Transverse colon (tissue), 4 donors: Measurements from ENCODE around the gene MCOLN1. TPM values are rescaled to one million over a fixed set of nuclear protein-coding genes. Genes with fewer than 3 reads are reported as not detected.

Experiments
- DNase-seq: peaks from one replicate; pipeline ENCODE4 v3.0.0-alpha.2; 2019
- H3K27ac ChIP-seq, 4 donors: fragments of 200-600 bp; sonication (generic); 2 replicates each; pipeline ENCODE4 v1.5.1; 2016 to 2018; ENCODE audit warnings: inconsistent platforms in 4 of 4
- H3K27me3 ChIP-seq: fragments of 200-600 bp; sonication (generic); 2 replicates; pipeline ENCODE4 v1.5.1; 2017; ENCODE audit warnings: inconsistent platforms
- H3K36me3 ChIP-seq, 4 donors: fragments of 200-600 bp; sonication (generic); 2 replicates each; pipeline ENCODE4 v1.5.1; 2017 to 2019; ENCODE audit warnings: inconsistent platforms in 4 of 4
- H3K4me1 ChIP-seq, 4 donors: fragments of 200-600 bp; sonication (generic); 2 replicates each; pipeline ENCODE4 v1.5.1; 2017 to 2020; ENCODE audit warnings: inconsistent platforms in 4 of 4
- H3K4me3 ChIP-seq, 4 donors: fragments of 200-600 bp; sonication (generic); 1 replicate in 1 of 4; 2 replicates in 3 of 4; pipeline versions ENCODE4 v1.5.1 to v1.6.1; 2017 to 2019; ENCODE audit warnings: inconsistent platforms in 4 of 4
- H3K9me3 ChIP-seq, 2 donors: fragments of 200-600 bp; sonication (generic); 2 replicates each; pipeline ENCODE4 v1.5.1; 2017 to 2019; ENCODE audit warnings: inconsistent platforms in 2 of 2
- EP300 ChIP-seq: sonication (generic); formaldehyde crosslinking; IDR thresholded peaks from one replicate; pipeline ENCODE4 v1.6.1; 2017; ENCODE audit warnings: antibody characterized with exemption, low read depth
- POLR2A ChIP-seq: fragments of 450-650 bp; IDR thresholded peaks from one replicate; pipeline ENCODE4 v1.6.1; 2016; ENCODE audit warnings: antibody characterized with exemption, mild to moderate bottlenecking, moderate library complexity
- POLR2AphosphoS5 ChIP-seq, 3 donors: sonication (generic); formaldehyde crosslinking; IDR thresholded peaks; one replicate each; pipeline ENCODE4 v1.6.1; 2016; ENCODE audit warnings: antibody characterized with exemption in 3 of 3
- WGBS, 2 donors: methylation state at CpG; one replicate each; pipeline ENCODE4 v1.1.5; 2018; ENCODE audit warnings: low coverage in 1 of 2; 5-methylcytosine and 5-hydroxymethylcytosine counted together
- in situ Hi-C, 4 donors: fragments of 200-750 bp; cut with MboI; loops; one replicate each; pipeline versions ENCODE4 v1.15.0 to v1.15.1; 2017; ENCODE audit warnings: low sequenced_read_pairs in 3 of 4, low pct_ligation_motif_present in 1 of 4, low pct_unique_long_range_greater_than_20kb in 1 of 4
- intact Hi-C: fragments of 100-400 bp; cut with DNase I; formaldehyde crosslinking; loops from one replicate; pipeline ENCODE4 v1.15.1; 2023; ENCODE audit warnings: low total_unique reads
- total RNA-seq, 4 donors: library from RNA; depleted of rRNA; stranded (reverse); fragments of >200 nt; gene quantifications; one replicate each; pipeline ENCODE4 v1.1.0, GENCODE V29; 2016
- TF ChIP-seq, protein P1 (sequence below), 5 experiments: fragments of 200-600 bp in 3 of 5; fragments of 450-650 bp in 2 of 5; sonication (generic) in 3 of 5; IDR thresholded peaks; 1 replicate in 2 of 5; 2 replicates in 3 of 5; pipeline ENCODE4 v1.5.1; 2016 to 2017; ENCODE audit warnings: antibody characterized with exemption in 5 of 5, inconsistent platforms in 3 of 5, mild to moderate bottlenecking in 2 of 5, moderate library complexity in 1 of 5

Gene MCOLN1
- total RNA-seq, 4 donors from 2014 or later = 14.7 to 93.1 (median 23.9) TPM

DNA sequence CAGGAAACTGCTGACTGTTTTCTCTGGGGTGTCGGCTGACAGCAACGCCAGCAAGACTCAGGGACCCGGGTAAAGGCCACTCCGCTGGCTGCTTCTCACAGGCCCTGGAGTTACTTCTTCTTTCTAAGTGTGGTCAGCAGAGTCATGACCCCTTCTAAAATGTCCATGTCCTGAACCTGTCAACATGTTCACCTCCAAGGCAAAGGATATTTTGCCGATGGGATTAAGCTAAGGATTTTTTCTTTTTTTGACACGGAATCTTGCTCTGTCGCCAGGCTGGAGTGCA, 41.5 kb upstream of the MCOLN1 start:
- H3K9me3 ChIP-seq = no peaks in the 10 kb centered on the region
- no peak overlapping the region for H3K4me3 ChIP-seq
- no peak for DNase-seq
- in situ Hi-C loops = no loop called here
- H3K27me3 ChIP-seq = no peaks in the 10 kb centered on the region
- H3K4me1 ChIP-seq = peaks cover 0 to 18% (median 11%) of the 10 kb centered on the region in 4 donors
- H3K36me3 ChIP-seq = no peaks in the 10 kb centered on the region
- H3K27ac ChIP-seq = peak overlapping the region in 3 of 4 donors; percentile 21 to 60 (median 37)
- WGBS, 2 donors = 76% methylated on average over 7 of the region's 7 CpGs; no CpG with 5 or more reads in 1 of the 2 donors
- intact Hi-C loops = no loop called here
- TF ChIP-seq EP300 (no peak), POLR2AphosphoS5 (IDR thresholded peaks at IDR 0.05) (no peak), POLR2A (no peak)
- TF ChIP-seq, protein P1, sequence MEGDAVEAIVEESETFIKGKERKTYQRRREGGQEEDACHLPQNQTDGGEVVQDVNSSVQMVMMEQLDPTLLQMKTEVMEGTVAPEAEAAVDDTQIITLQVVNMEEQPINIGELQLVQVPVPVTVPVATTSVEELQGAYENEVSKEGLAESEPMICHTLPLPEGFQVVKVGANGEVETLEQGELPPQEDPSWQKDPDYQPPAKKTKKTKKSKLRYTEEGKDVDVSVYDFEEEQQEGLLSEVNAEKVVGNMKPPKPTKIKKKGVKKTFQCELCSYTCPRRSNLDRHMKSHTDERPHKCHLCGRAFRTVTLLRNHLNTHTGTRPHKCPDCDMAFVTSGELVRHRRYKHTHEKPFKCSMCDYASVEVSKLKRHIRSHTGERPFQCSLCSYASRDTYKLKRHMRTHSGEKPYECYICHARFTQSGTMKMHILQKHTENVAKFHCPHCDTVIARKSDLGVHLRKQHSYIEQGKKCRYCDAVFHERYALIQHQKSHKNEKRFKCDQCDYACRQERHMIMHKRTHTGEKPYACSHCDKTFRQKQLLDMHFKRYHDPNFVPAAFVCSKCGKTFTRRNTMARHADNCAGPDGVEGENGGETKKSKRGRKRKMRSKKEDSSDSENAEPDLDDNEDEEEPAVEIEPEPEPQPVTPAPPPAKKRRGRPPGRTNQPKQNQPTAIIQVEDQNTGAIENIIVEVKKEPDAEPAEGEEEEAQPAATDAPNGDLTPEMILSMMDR (IDR thresholded peaks at IDR 0.05) = no peak

DNA sequence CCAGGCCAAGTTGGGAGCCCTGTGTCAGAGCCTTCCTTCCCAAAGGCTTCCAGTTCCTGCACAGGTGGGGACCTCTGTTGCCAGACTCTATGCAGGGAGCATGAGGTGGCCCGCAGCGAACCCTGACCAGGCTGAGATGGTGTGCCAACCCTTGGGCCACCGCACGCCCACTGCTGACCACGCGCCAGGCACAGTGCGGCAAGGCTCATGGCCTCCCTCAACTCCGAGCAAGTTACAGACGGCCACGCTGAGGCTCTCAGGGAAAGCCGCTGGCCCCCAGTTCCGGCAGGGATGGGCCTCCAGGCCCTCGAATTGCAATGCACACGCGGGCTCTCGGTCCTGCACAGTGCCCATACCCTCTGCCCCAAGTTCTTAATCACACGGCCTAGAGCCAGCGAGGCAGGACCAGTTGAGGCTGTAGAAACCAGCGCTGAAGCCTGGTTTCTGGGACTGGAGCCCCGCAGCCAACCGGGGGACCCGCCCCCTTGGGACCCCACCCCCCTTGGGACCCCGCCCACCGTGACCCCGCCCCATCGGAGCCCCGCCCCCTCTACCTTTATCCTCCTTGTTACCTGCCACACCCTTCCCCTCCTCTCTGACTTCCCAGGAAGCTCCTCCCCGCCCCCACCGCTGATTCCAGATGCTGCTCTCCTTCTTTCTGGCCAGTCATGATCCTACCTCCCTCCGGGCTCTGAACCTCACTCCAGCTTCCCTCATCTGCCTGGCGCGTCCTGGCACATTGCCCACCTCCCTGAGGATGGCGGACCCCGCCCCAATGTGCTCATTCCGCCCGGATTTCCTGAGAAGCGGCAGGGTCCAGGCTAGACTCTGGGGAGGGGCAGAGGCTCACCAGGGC, 39.6 kb upstream of the MCOLN1 start:
- no peaks in the 10 kb centered on the region for H3K27me3 ChIP-seq
- H3K9me3 ChIP-seq = no peaks in the 10 kb centered on the region
- intact Hi-C loops = no loop called here
- H3K4me1 ChIP-seq = peaks cover 0 to 18% (median 11%) of the 10 kb centered on the region in 4 donors
- peak overlapping the region in 3 of 4 donors; percentile 24 to 46 (median 29) for H3K27ac ChIP-seq
- 45% methylated on average over 35 of the region's 37 CpGs; no CpG with 5 or more reads in 1 of the 2 donors for WGBS, 2 donors
- no peak overlapping the region for H3K4me3 ChIP-seq
- DNase-seq = peak; percentile 72
- in situ Hi-C loops = no loop called here
- TF ChIP-seq POLR2A = peak; percentile 32
- peak in 1 of 3 donors; percentile 6 for TF ChIP-seq POLR2AphosphoS5 (IDR thresholded peaks at IDR 0.05)
- TF ChIP-seq, protein P1 (IDR thresholded peaks at IDR 0.05) = no peak
- H3K36me3 ChIP-seq = no peaks in the 10 kb centered on the region

DNA sequence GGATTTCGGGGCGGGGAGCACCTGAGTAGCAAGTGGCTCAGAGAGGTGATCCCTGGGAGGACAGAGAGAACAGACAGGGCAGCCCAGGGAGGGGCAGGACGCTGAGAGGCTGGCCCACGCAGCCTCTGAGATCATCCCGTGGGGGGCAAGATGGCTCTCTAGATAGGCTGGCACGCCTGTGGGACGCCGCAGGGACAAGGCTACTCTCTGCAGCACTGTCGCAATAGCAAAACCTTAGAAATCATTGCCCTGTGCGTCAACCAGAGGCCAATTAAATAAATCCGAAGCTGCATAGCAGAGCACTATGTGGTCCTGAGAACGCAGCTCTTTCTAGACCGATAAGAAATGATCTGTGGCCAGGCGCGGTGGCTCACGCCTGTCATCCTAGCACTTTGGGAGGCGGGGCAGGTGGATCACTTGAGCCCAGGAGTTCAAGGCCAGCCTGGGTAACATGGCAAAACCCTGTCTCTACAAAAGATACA, 38.7 kb upstream of the MCOLN1 start:
- 60 to 65% methylated on average over 7 to 17 of the region's 17 CpGs for WGBS, 2 donors
- in situ Hi-C loops (no loop called here), intact Hi-C loops (no loop called here)
- DNase-seq = no peak
- Histone ChIP-seq H3K36me3 (no peaks in the 10 kb centered on the region), H3K9me3 (no peaks in the 10 kb centered on the region), H3K27ac (peak overlapping the region in 2 of 4 donors; percentile 24 to 29), H3K4me3 (no peak overlapping the region), H3K4me1 (peaks cover 0 to 24% (median 16%) of the 10 kb centered on the region in 4 donors), H3K27me3 (no peaks in the 10 kb centered on the region)
- TF ChIP-seq, protein P1 (IDR thresholded peaks at IDR 0.05) = no peak
- TF ChIP-seq POLR2A = no peak
- TF ChIP-seq EP300 = no peak
- no peak for TF ChIP-seq POLR2AphosphoS5 (IDR thresholded peaks at IDR 0.05)

DNA sequence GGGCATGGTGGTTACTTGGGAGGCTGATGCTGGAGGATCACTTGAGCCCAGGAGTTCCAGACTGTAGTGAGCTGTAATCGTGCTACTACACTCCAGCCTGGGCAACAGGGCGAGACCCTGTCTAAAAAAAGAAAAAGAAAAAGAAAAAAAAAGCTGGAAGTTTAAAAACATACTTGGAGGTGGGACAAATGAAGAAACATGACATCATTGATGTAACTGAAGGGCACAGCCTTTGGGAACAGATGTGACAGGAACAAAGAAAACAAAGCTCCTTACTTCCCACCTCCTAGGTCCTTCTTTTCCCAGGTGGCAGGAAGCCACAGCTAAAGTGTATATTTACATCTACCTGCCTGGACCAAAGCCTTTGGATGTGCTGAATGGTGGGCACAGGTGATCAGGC, 35.5 kb upstream of the MCOLN1 start:
- Histone ChIP-seq H3K27me3 (no peaks in the 10 kb centered on the region), H3K36me3 (no peaks in the 10 kb centered on the region), H3K9me3 (no peaks in the 10 kb centered on the region), H3K27ac (no peak overlapping the region), H3K4me3 (no peak overlapping the region), H3K4me1 (peaks cover 0 to 34% (median 21%) of the 10 kb centered on the region in 4 donors)
- TF ChIP-seq, protein P1 (IDR thresholded peaks at IDR 0.05) = no peak
- TF ChIP-seq EP300 (no peak), POLR2AphosphoS5 (IDR thresholded peaks at IDR 0.05) (no peak), POLR2A (no peak)
- WGBS, 2 donors = 78 to 100% methylated on average over 1 to 2 of the region's 2 CpGs
- no peak for DNase-seq
- intact Hi-C loops = no loop called here
- in situ Hi-C loops = no loop called here
